GM18861 (cell line): ENCODE data around the gene B3GNT2.
A peak's percentile ranks its signal among the peaks of the same experiment; 100 is the strongest.
"Not testable (repeated sequence)": the region's sequence is repeated elsewhere in the genome, so short reads cannot be mapped to it uniquely, and the experiment has no call there.

Experiments
- ATAC-seq: cut with Tn5 transposase; IDR thresholded peaks from one replicate; pipeline ENCODE4 v1.9.1; 2021; ENCODE audit not compliant: unreplicated experiment

Gene B3GNT2

GRCh38 chr2:62185475-62186155 lies 10.3 kb upstream of the B3GNT2 start:
- ATAC-seq, result no peak

- no peak for ATAC-seq
These were observed 9.6 kb upstream of the B3GNT2 start for GRCh38 chr2:62186156-62186905.

DNA sequence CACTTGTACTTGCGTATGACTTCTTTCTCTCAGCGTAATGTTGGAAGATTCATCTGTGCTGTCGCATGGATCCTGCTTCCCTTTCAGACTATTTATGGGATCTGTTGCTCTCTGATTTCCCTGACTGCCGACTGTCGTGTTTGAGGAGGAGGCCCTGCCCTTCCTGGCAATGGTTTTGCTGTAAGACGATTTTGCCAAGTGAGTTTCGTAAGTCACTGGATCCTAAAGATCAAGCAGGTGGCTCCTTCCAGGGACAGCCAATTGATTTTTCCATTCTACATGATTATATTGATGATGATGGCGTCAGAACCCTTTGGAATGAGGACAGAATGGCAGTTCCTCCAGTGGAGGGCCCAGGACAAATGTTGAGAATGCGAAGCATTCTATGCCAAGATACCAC lies 8.7 kb upstream of the B3GNT2 start:
- no peak for ATAC-seq

- no peak for ATAC-seq
These were observed 7.5 kb upstream of the B3GNT2 start for GRCh38 chr2:62188416-62188815.

- no peak for ATAC-seq
These were observed 6.7 kb upstream of the B3GNT2 start for GRCh38 chr2:62189196-62189595.

GRCh38 chr2:62192811-62193210 lies 3.1 kb upstream of the B3GNT2 start:
- no peak for ATAC-seq

DNA sequence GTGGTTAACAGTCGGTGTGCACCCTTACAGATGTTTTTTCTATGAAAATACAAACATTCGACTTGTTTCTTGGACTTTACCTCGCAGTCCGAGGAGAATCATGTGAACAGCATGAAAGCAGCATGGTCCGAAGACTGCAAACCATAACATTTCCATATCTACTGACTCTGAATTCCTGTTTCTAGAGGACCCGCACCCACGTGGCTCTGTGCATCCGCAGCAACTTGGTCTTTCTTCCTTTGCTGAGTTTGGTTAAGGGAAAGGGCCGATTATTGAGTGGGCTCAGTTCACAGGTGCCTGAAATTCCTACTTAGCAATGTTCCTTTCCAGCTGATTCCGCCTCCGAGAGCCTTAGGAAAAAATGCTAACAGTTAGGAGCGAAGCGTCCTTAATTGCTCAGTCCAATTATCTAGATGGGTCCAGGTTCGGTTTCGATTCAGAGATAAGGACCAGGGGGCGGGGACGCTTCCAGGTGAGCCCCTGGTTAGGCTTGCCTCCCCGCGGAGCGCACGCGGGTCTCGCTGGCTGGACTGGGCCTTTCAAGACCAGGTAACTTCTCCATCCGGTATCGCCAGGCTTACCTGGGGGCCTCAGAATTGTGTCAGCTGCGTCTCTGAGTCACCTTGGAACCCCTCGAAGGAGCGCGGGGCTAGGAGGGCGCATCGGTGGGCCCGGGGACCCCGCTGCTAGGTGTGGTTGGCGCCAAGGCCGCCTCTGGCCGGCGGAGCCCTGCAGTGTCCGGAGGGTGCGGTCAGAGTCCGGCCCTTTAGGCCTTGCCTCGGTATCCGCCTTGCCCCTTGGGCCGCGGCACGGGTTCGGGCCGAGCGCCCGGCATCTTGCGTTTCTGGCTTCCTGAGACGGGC lies 1.1 kb upstream of the B3GNT2 start:
- ATAC-seq, result no peak

DNA sequence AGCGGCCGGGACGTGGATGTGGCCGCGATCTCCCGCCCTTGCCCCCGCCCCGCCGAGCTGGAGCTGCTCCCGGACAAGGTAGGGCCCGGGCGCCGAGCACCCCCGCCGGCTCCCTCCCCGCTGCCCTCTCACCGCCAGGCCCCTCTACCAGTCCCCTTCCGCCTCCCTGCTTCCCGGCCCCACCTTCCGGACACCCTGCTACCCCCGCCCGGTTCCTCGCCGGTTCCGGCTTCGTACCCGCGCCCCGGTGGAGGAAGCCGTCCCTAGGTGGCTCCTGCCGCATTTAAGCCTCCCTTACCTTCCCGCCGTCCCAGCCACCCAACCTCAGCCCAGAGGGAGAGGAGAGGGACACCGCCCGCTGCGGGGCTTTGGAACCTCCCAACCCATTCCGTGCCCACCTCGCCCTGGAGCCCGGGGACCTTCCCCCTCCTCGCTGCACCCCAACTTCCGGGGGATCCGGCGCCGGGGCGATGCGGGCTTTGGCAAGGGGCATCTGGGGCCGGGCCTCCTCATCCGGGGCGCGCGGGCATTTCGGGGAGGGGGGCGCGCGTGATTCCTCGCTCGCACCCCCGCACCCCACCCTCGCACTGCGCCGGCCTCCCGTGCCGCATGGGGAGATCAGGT lies 475 bp downstream of the B3GNT2 start:
- no peak for ATAC-seq

DNA sequence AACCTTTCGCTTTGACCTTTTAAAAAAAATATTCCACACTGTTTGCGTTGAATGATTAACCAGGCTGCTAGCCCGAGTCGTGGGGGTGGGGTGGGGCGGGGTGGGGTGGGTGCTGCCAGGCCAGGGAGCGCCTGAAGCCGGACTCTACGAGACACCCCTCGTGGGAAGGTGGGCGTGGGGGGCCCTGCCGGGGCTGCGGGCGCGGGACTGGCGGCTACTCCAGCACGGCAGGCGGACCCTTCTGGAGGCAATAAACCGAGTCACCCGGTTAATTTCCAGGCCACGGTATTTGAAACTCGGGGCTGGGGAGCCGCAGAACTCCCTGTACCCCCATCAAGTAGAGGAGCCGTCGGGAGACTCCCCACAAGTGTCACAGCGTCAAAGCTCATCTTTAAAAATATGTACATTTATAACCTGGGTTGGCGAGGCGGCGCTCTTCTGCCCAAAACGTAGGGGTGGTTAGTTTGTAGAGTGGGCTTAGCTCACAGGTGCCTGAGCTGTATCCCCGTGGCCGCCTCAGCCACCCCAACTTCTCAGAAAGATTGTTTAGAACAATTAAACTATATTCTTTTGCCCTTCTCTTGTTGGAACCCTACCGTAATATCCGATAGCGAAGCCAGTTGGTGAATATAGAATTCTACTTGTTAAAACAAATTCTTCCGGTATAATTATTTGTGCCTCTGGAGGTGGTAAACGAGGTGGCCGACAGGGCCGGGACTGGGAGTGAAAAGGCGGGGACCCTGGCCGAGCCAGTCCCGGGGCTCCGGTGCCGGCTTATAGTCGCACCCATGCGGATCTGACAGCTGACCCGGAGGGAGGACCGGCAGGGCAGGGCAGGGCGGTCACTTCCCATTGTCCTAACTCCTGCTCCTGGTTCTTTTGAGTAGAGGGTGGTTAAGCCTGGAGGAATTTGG lies 1.4 kb downstream of the B3GNT2 start:
- no peak for ATAC-seq

DNA sequence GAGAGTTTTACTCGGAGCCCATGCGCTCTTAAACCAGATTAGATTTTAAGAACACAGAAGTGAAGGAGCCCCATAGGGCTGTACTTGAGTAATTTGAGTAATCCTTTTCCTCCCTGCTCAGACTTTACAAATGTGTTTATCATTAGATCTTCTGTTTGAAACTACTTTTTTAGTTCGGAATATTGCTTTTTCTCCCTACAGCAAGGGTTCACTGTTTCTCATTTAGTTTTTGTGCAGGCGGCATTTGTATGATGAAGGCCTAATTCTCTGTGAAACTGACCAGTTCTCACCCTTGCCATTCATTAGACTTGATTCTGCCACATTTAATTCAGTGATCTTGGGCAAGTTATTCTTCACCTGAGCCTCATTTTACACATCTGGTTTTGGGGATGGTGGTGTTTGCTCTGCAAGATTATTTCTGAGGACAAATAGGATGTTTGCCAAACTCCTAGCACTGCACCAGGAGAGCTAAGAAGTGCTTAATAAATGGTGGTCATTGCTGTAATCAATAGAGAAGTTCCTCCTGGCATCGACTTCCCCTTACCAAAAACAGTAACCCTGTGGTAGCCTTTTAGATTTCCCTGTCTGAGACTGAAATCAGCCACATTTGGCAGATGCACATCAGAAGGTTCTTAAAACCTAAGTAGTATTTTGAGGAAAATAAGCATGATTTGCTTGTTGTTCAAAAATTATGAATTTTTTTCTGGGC lies 2.2 kb downstream of the B3GNT2 start:
- no peak for ATAC-seq

DNA sequence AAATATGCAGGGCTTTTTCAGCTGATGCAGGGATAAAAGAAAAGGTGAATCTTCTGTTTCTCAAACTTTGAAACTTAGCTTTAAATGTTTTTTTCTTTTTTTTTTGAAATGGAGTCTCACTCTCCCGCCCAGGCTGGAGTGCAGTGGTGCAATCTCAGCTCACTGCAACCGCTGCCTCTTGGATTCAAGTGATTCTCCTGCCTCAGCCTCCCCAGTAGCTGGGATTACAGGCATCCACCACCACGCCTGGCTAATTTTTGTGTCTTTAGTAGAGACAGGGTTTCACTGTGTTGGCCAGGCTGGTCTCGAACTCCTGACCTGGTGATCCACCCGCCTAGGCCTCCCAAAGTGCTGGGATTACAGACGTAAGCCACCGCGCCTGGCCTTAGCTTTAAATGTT lies 2.9 kb downstream of the B3GNT2 start:
- ATAC-seq, result not testable (repeated sequence)

GRCh38 chr2:62199392-62200125 lies 3.6 kb downstream of the B3GNT2 start:
- ATAC-seq, result no peak

DNA sequence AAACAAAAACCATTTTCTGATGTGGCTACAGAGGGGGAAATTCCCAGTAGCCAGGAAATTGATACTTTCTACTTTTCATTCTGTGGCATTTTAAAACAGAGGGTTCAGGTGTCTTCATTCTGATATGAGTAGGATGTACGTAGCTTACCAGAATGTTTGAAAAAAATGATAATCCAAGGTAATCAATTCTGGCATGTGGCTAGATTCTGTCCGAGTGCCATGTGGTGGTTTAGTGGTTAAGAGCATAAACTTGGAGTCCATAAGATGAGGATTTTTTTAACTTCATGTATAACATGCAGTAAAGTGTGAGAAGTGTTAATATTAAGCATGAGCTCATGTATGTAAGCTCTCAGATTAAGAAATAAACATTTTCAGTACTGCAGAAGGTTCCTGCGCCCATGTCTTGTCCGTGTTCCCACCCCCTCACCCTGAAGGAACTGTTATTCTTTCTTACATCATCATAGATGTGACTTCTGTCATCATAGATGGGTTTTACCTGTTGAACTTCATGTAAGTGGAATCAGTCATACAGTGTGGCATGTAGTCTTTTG lies 4.5 kb downstream of the B3GNT2 start:
- ATAC-seq, result no peak

- ATAC-seq, result no peak
These were observed 5.0 kb downstream of the B3GNT2 start for GRCh38 chr2:62200868-62201267.

GRCh38 chr2:62201307-62201706 lies 5.4 kb downstream of the B3GNT2 start:
- ATAC-seq, result no peak

GRCh38 chr2:62202019-62202722 lies 6.3 kb downstream of the B3GNT2 start:
- peak; percentile 34 for ATAC-seq

DNA sequence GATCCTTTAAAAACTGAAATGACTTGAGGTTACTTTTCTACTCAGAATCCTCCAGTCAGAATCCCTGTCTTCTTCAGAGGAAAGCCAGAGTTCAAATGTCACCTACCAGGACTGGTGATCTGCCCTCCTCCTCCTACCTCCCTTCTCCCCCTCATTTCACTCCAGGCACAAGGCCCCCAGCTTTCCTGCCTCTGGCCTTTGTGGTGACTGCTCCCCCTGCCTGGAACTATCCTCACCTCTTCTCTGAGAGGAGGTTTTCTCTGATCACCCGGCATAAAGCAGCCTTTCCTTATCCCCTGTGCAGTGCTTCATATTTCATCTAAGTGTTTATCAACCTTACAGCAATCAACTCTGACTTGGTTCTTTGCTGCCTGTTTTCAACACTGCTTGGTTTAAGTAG lies 6.8 kb downstream of the B3GNT2 start:
- no peak for ATAC-seq

GRCh38 chr2:62203459-62203858 lies 7.5 kb downstream of the B3GNT2 start:
- no peak for ATAC-seq
